IMR-90 (cell line): ENCODE data around the gene KCNMB2. TPM values are rescaled to one million over a fixed set of nuclear protein-coding genes. Genes with fewer than 3 reads are reported as not detected.

Experiments used
- ATAC-seq: fragments of 200-7000 bp; cut with Tn5 transposase; 2 replicates; pipeline ENCODE4 v1.9.1; 2020; ENCODE audit warnings: low read depth, mild to moderate bottlenecking, moderate library complexity
- BruUV-seq: library from RNA; stranded (reverse); fragments of 400-500 nt; replicated peaks from 2 replicates; lab custom pipeline; 2021; lab: Mats Ljungman, UMichigan
- CTCF ChIA-PET: fragments of 300-600 bp; formaldehyde crosslinking; extraction: SDS; loops from one replicate; lab custom pipeline; 2021; ENCODE audit warnings: antibody characterized with exemption; lab: Yijun Ruan, JAX
- POLR2A ChIA-PET: fragments of 300-600 bp; sonication (Branson Sonifier 250); formaldehyde crosslinking; loops from one replicate; lab custom pipeline; 2022; ENCODE audit warnings: antibody characterized with exemption; ENCODE audit not compliant: unreplicated experiment; lab: Charles Lee
- DNase-seq: peaks from one replicate; pipeline ENCODE4 v3.0.0; 2013
- H2AFZ ChIP-seq: replicated peaks from 2 replicates; pipeline ENCODE3; 2013; ENCODE audit warnings: low read length, mild to moderate bottlenecking; ENCODE audit not compliant: poor library complexity
- H2AK5ac ChIP-seq: 2 replicates; pipeline ENCODE4 v1.6.1; 2013; ENCODE audit warnings: low read depth, low read length, inconsistent platforms
- H2AK9ac ChIP-seq: replicated peaks from 2 replicates; pipeline ENCODE3; 2013; ENCODE audit warnings: mild to moderate bottlenecking, low read depth, low read length, moderate library complexity; ENCODE audit not compliant: poor library complexity
- H2BK120ac ChIP-seq: 2 replicates; pipeline ENCODE4 v1.6.1; 2013; ENCODE audit warnings: low read depth, low read length, inconsistent platforms
- H2BK15ac ChIP-seq: 3 replicates; pipeline ENCODE4 v1.6.1; 2013; ENCODE audit warnings: low read depth, low read length, inconsistent platforms
- H2BK20ac ChIP-seq: 2 replicates; pipeline ENCODE4 v1.6.1; 2013; ENCODE audit warnings: low read depth, mild to moderate bottlenecking, inconsistent platforms, low read length, moderate library complexity
- H2BK5ac ChIP-seq: 2 replicates; pipeline ENCODE4 v1.6.1; 2013; ENCODE audit warnings: mild to moderate bottlenecking, low read depth, low read length, inconsistent platforms; ENCODE audit not compliant: poor library complexity, severe bottlenecking
- H3K14ac ChIP-seq: replicated peaks from 2 replicates; pipeline ENCODE4 v1.6.1; 2013; ENCODE audit warnings: low read depth, low read length, inconsistent platforms
- H3K18ac ChIP-seq: 2 replicates; pipeline ENCODE4 v1.6.1; 2013; ENCODE audit warnings: low read depth, low read length, control low read depth
- H3K23ac ChIP-seq: 2 replicates; pipeline ENCODE4 v1.6.1; 2013; ENCODE audit warnings: low read depth, low read length, inconsistent platforms
- H3K27ac ChIP-seq: 2 replicates; pipeline ENCODE4 v1.5.1; 2013; ENCODE audit warnings: mild to moderate bottlenecking, control low read depth, low read length; ENCODE audit not compliant: insufficient read depth
- H3K27me3 ChIP-seq: 2 replicates; pipeline ENCODE4 v1.6.1; 2013; ENCODE audit warnings: low read length; ENCODE audit not compliant: control insufficient read depth, insufficient read depth
- H3K36me3 ChIP-seq: 2 replicates; pipeline ENCODE4 v1.6.1; 2013; ENCODE audit warnings: low read length, mixed read lengths; ENCODE audit not compliant: control insufficient read depth, insufficient read depth
- H3K4ac ChIP-seq: 2 replicates; pipeline ENCODE4 v1.6.1; 2013; ENCODE audit warnings: low read depth, low read length, inconsistent platforms
- H3K4me1 ChIP-seq: 2 replicates; pipeline ENCODE4 v1.6.1; 2013; ENCODE audit warnings: low read length, mixed read lengths; ENCODE audit not compliant: control insufficient read depth, insufficient read depth
- H3K4me2 ChIP-seq: 2 replicates; pipeline ENCODE4 v1.6.1; 2013; ENCODE audit warnings: low read depth, mild to moderate bottlenecking, control low read depth, low read length, moderate library complexity
- H3K4me3 ChIP-seq: 2 replicates; pipeline ENCODE4 v1.5.1; 2013; ENCODE audit warnings: low read depth, mild to moderate bottlenecking, control low read depth, low read length, moderate library complexity; ENCODE audit not compliant: insufficient read depth
- H3K56ac ChIP-seq: 2 replicates; pipeline ENCODE4 v1.6.1; 2013; ENCODE audit warnings: low read length, inconsistent platforms; ENCODE audit not compliant: insufficient read depth; ENCODE audit errors: extremely low read depth
- H3K79me1 ChIP-seq, 2 experiments: 2 replicates each; pipeline ENCODE4 v1.6.1; 2013; ENCODE audit warnings: low read length in 2 of 2, inconsistent platforms in 1 of 2, low read depth in 1 of 2
- H3K9ac ChIP-seq: 2 replicates; pipeline ENCODE4 v1.6.1; 2013; ENCODE audit warnings: low read depth, low read length, control low read depth
- H3K9me1 ChIP-seq: 2 replicates; pipeline ENCODE4 v1.6.1; 2013; ENCODE audit warnings: low read length, inconsistent platforms; ENCODE audit not compliant: insufficient read depth
- H3K9me3 ChIP-seq: 2 replicates; pipeline ENCODE4 v1.6.1; 2013; ENCODE audit warnings: low read length; ENCODE audit not compliant: control insufficient read depth, insufficient read depth
- H4K20me1 ChIP-seq: 2 replicates; pipeline ENCODE4 v1.6.1; 2013; ENCODE audit warnings: low read length, inconsistent platforms; ENCODE audit not compliant: insufficient read depth
- H4K5ac ChIP-seq: 2 replicates; pipeline ENCODE4 v1.6.1; 2013; ENCODE audit warnings: mild to moderate bottlenecking, low read depth, low read length, control low read depth
- H4K8ac ChIP-seq, 2 experiments: 2 replicates each; pipeline ENCODE4 v1.6.1; 2013; ENCODE audit warnings: low read depth in 2 of 2, low read length in 2 of 2, control low read depth in 1 of 2, inconsistent platforms in 1 of 2
- H4K91ac ChIP-seq: 2 replicates; pipeline ENCODE4 v1.6.1; 2013; ENCODE audit warnings: low read depth, low read length, inconsistent platforms; ENCODE audit not compliant: insufficient read depth
- BHLHE40 ChIP-seq: fragments of 150-350 bp; IDR thresholded peaks from 2 replicates; pipeline ENCODE4 v1.6.1; 2016; ENCODE audit warnings: mild to moderate bottlenecking, low read depth, low read length
- CEBPB ChIP-seq: IDR thresholded peaks from 2 replicates; pipeline ENCODE4 v1.6.1; 2012; ENCODE audit warnings: low read depth, low read length, improper control_type of control experiment
- CHD1 ChIP-seq: IDR thresholded peaks from 2 replicates; pipeline ENCODE4 v1.6.1; 2012; ENCODE audit warnings: low read depth, low read length, improper control_type of control experiment
- CTCF ChIP-seq: conservative IDR thresholded peaks from 2 replicates; pipeline ENCODE4 v1.5.1; 2012; ENCODE audit warnings: mild to moderate bottlenecking, low read depth, low read length, improper control_type of control experiment
- ELK1 ChIP-seq: fragments of 150-350 bp; IDR thresholded peaks from 2 replicates; pipeline ENCODE4 v1.6.1; 2016; ENCODE audit warnings: low read depth, mild to moderate bottlenecking, low read length, moderate library complexity, borderline replicate concordance
- MAFK ChIP-seq: IDR thresholded peaks from 2 replicates; pipeline ENCODE4 v1.6.1; 2012; ENCODE audit warnings: low read depth, low read length, improper control_type of control experiment
- MAZ ChIP-seq: IDR thresholded peaks from 2 replicates; pipeline ENCODE4 v1.6.1; 2012; ENCODE audit warnings: low read depth, mild to moderate bottlenecking, low read length, improper control_type of control experiment, moderate library complexity, borderline replicate concordance
- MXI1 ChIP-seq: IDR thresholded peaks from 2 replicates; pipeline ENCODE4 v1.6.1; 2012; ENCODE audit warnings: low read depth, mild to moderate bottlenecking, low read length, moderate library complexity, borderline replicate concordance
- NFE2L2 ChIP-seq: fragments of 150-350 bp; IDR thresholded peaks from 2 replicates; pipeline ENCODE4 v1.6.1; 2016; ENCODE audit warnings: low read depth, mild to moderate bottlenecking, low read length
- POLR2A ChIP-seq: IDR thresholded peaks from 2 replicates; pipeline ENCODE4 v1.6.1; 2012; ENCODE audit warnings: mild to moderate bottlenecking, low read depth, low read length
- RAD21 ChIP-seq: IDR thresholded peaks from 2 replicates; pipeline ENCODE4 v1.6.1; 2012; ENCODE audit warnings: low read length, improper control_type of control experiment
- RCOR1 ChIP-seq: IDR thresholded peaks from 2 replicates; pipeline ENCODE4 v1.6.1; 2012; ENCODE audit warnings: mild to moderate bottlenecking, low read length, improper control_type of control experiment; ENCODE audit not compliant: insufficient replicate concordance
- RFX5 ChIP-seq: IDR thresholded peaks from 2 replicates; pipeline ENCODE4 v1.8.0; 2012; ENCODE audit warnings: low read depth, mild to moderate bottlenecking, low read length, moderate library complexity
- SMC3 ChIP-seq: fragments of 150-350 bp; IDR thresholded peaks from 2 replicates; pipeline ENCODE4 v1.6.1; 2016; ENCODE audit warnings: low read depth, mild to moderate bottlenecking, antibody characterized with exemption, low read length, moderate library complexity
- USF2 ChIP-seq: fragments of 150-350 bp; IDR thresholded peaks from 2 replicates; pipeline ENCODE4 v1.6.1; 2017; ENCODE audit warnings: mild to moderate bottlenecking, antibody characterized with exemption, low read length, low read depth
- WGBS, 2 experiments: methylation state at CpG; one replicate each; pipeline versions ENCODE4 v1.1.5 to v1.1.7; 2013; ENCODE audit warnings: missing lambda C conversion rate in 2 of 2; ENCODE audit not compliant: insufficient read length in 1 of 2; ENCODE audit errors: extremely low coverage in 2 of 2; 5-methylcytosine and 5-hydroxymethylcytosine counted together
- dilution Hi-C: fragments of 300-500 bp; cut with HindIII; formaldehyde crosslinking; loops from one replicate; pipeline ENCODE4 v1.14.3; 2018; ENCODE audit warnings: low sequenced_read_pairs; ENCODE audit not compliant: unreplicated experiment
- in situ Hi-C: fragments of 300-500 bp; cut with MboI; formaldehyde crosslinking; loops from 3 replicates; pipeline ENCODE4 v1.14.3; 2019; ENCODE audit warnings: low sequenced_read_pairs, inconsistent platforms, mixed read lengths
- intact Hi-C: fragments of 100-400 bp; cut with micrococcal nuclease; formaldehyde crosslinking; loops from 2 replicates; pipeline ENCODE4 v1.10.0; 2022
- polyA plus RNA-seq, 3 experiments: library from polyadenylated mRNA; depleted of rRNA; stranded (reverse); fragments of >200 nt; gene quantifications; 2 replicates each; pipeline ENCODE4 v1.2.3, GENCODE V29; 2012; ENCODE audit warnings: low replicate concordance in 1 of 3
- total RNA-seq: library from RNA; depleted of rRNA; stranded (reverse); fragments of >200 nt; gene quantifications from 2 replicates; pipeline ENCODE4 v1.2.3, GENCODE V29; 2012

Gene KCNMB2
- total and polyA plus RNA-seq, 2 of the 4 experiments (the other 2 are of a cell fraction): not detected

- Histone ChIP-seq H2BK20ac (no peak overlapping the region), H2BK5ac (no peak overlapping the region), H2AK9ac (no peak overlapping the region), H3K4me3 (no peak overlapping the region), H3K56ac (no peak overlapping the region), H3K4me1 (no peaks in the 10 kb centered on the region), H3K18ac (no peak overlapping the region), H3K27me3 (no peaks in the 10 kb centered on the region), H3K14ac (no peak overlapping the region), H3K9me1 (no peaks in the 10 kb centered on the region), H3K36me3 (no peaks in the 10 kb centered on the region), H2BK15ac (no peak overlapping the region), H3K23ac (no peak overlapping the region), H4K5ac (no peak overlapping the region), H2AFZ (no peak overlapping the region), H3K9ac (no peak overlapping the region), H4K8ac (no peak overlapping the region), H3K4me2 (no peak overlapping the region), H3K79me1 (no peaks in the 10 kb centered on the region), H3K9me3 (no peaks in the 10 kb centered on the region), H4K20me1 (no peaks in the 10 kb centered on the region), H3K27ac (no peak overlapping the region), H3K4ac (no peak overlapping the region), H2AK5ac (no peak overlapping the region), H2BK120ac (no peak overlapping the region), H4K91ac (no peak overlapping the region)
- no TSS peak for BruUV-seq
- CTCF ChIA-PET: no interaction called here
- in situ Hi-C loops: no loop called here
- intact Hi-C loops: no loop called here
- TF ChIP-seq MAFK: no peak
- TF ChIP-seq SMC3: no peak
- no peak for TF ChIP-seq CHD1
- no peak for TF ChIP-seq ELK1
- TF ChIP-seq MAZ: no peak
- no peak for TF ChIP-seq MXI1
- TF ChIP-seq RCOR1: no peak
- TF ChIP-seq CEBPB: no peak
- no peak for TF ChIP-seq RAD21
- TF ChIP-seq USF2: no peak
- no peak for TF ChIP-seq RFX5
- no peak for TF ChIP-seq CTCF
- no peak for TF ChIP-seq POLR2A
- no peak for TF ChIP-seq NFE2L2
- no peak for TF ChIP-seq BHLHE40
- dilution Hi-C loops: no loop called here
- 100% methylated on average over 1 of the region's 6 CpGs; no CpG with 5 or more reads in 1 of the 2 experiments for WGBS, 2 experiments
- POLR2A ChIA-PET: no interaction called here
- ATAC-seq (no peak), DNase-seq (no peak)
Observed at GRCh38 chr3:178765472-178765871, 229.2 kb downstream of the KCNMB2 start.
